BE2C (cell line): ENCODE results near the gene COA5.
A peak's percentile ranks its signal among the peaks of the same experiment; 100 is the strongest.

ENCODE experiments used
- DNase-seq: peaks from one replicate; pipeline ENCODE4 v3.0.0-alpha.2; 2020
- H3K27me3 ChIP-seq: fragments of 250-450 bp; sonication (Bioruptor Pico); 2 replicates; pipeline ENCODE4 v1.5.1; 2020; ENCODE audit warnings: mild to moderate bottlenecking
- H3K36me3 ChIP-seq: fragments of 250-450 bp; sonication (Bioruptor Pico); 2 replicates; pipeline ENCODE4 v1.5.1; 2020; ENCODE audit warnings: mild to moderate bottlenecking
- H3K4me1 ChIP-seq: fragments of 250-450 bp; sonication (Bioruptor Pico); 2 replicates; pipeline ENCODE4 v1.5.1; 2020
- H3K4me3 ChIP-seq: 2 replicates; pipeline ENCODE4 v1.5.1; 2011; ENCODE audit warnings: low read depth, low read length
- H3K9me3 ChIP-seq: fragments of 250-450 bp; sonication (Bioruptor Pico); 2 replicates; pipeline ENCODE4 v1.5.1; 2020
- CTCF ChIP-seq: IDR thresholded peaks from 2 replicates; pipeline ENCODE4 v1.5.1; 2012; ENCODE audit warnings: mild to moderate bottlenecking, low read depth, low read length

Gene COA5

GRCh38 chr2:98572211-98572610 lies 36.1 kb downstream of the COA5 start:
- no peaks in the 10 kb centered on the region for H3K9me3 ChIP-seq
- no peaks in the 10 kb centered on the region for H3K27me3 ChIP-seq
- DNase-seq: no peak
- no peak for TF ChIP-seq CTCF
- H3K4me3 ChIP-seq: no peak overlapping the region
- no peaks in the 10 kb centered on the region for H3K4me1 ChIP-seq
- no peaks in the 10 kb centered on the region for H3K36me3 ChIP-seq

- Histone ChIP-seq H3K4me3 (no peak overlapping the region), H3K4me1 (no peaks in the 10 kb centered on the region), H3K27me3 (no peaks in the 10 kb centered on the region), H3K9me3 (no peaks in the 10 kb centered on the region), H3K36me3 (no peaks in the 10 kb centered on the region)
- DNase-seq: no peak
- TF ChIP-seq CTCF: no peak
Observed at GRCh38 chr2:98571796-98572195, 36.5 kb downstream of the COA5 start.

GRCh38 chr2:98571121-98571701 lies 37.1 kb downstream of the COA5 start:
- DNase-seq: no peak
- TF ChIP-seq CTCF: no peak
- no peaks in the 10 kb centered on the region for H3K27me3 ChIP-seq
- no peaks in the 10 kb centered on the region for H3K9me3 ChIP-seq
- no peaks in the 10 kb centered on the region for H3K4me1 ChIP-seq
- no peaks in the 10 kb centered on the region for H3K36me3 ChIP-seq
- H3K4me3 ChIP-seq: no peak overlapping the region

- H3K9me3 ChIP-seq: no peaks in the 10 kb centered on the region
- no peak overlapping the region for H3K4me3 ChIP-seq
- no peak for TF ChIP-seq CTCF
- DNase-seq: no peak
- H3K36me3 ChIP-seq: no peaks in the 10 kb centered on the region
- no peaks in the 10 kb centered on the region for H3K4me1 ChIP-seq
- H3K27me3 ChIP-seq: no peaks in the 10 kb centered on the region
Observed at GRCh38 chr2:98570356-98570755, 38.0 kb downstream of the COA5 start.

- Histone ChIP-seq H3K4me1 (no peaks in the 10 kb centered on the region), H3K36me3 (no peaks in the 10 kb centered on the region), H3K9me3 (no peaks in the 10 kb centered on the region), H3K27me3 (no peaks in the 10 kb centered on the region), H3K4me3 (no peak overlapping the region)
- no peak for TF ChIP-seq CTCF
- DNase-seq: no peak
Observed at GRCh38 chr2:98569915-98570314, 38.4 kb downstream of the COA5 start.

- H3K9me3 ChIP-seq: no peaks in the 10 kb centered on the region
- no peaks in the 10 kb centered on the region for H3K36me3 ChIP-seq
- H3K4me3 ChIP-seq: no peak overlapping the region
- DNase-seq: peak; percentile 32
- TF ChIP-seq CTCF: peak; percentile 70
- H3K27me3 ChIP-seq: no peaks in the 10 kb centered on the region
- H3K4me1 ChIP-seq: no peaks in the 10 kb centered on the region
Observed at GRCh38 chr2:98569197-98569793, 39.0 kb downstream of the COA5 start.
